Activated T-cell treated with anti-CD3 and anti-CD28 coated beads, Interleukin-2, amount 50 U/mL, for 48 hours (primary cell): ENCODE measurements around the gene KCNE3.

ENCODE experiments used
- DNase-seq, 2 experiments: peaks; one replicate each; pipeline ENCODE4 v3.0.0-alpha.2; 2020

Gene KCNE3

GRCh38 chr11:74466916-74467885, at the start of gene KCNE3:
TSS of gene KCNE3 (minus strand) at chr11:74467549. CDS start at chr11:74457563, 9,986 bp downstream.
- no peak for DNase-seq

GRCh38 chr11:74507582-74507981, 40.2 kb upstream of the KCNE3 start:
- DNase-seq = no peak

- no peak for DNase-seq
Observed at GRCh38 chr11:74506823-74507222, 39.5 kb upstream of the KCNE3 start.

GRCh38 chr11:74505911-74506310, 38.6 kb upstream of the KCNE3 start:
- DNase-seq = no peak

GRCh38 chr11:74504100-74504691, 36.8 kb upstream of the KCNE3 start:
- DNase-seq = no peak

GRCh38 chr11:74494916-74495315, 27.6 kb upstream of the KCNE3 start:
- no peak for DNase-seq

- no peak for DNase-seq
Observed at GRCh38 chr11:74493791-74494630, 26.7 kb upstream of the KCNE3 start.

- DNase-seq = peak; percentile 95 to 98
Observed at GRCh38 chr11:74492974-74493790, 25.8 kb upstream of the KCNE3 start, which contains the start of gene LIPT2. TSS of gene LIPT2 (minus strand) at chr11:74493724. CDS start at chr11:74493703, 21 bp downstream.

- no peak for DNase-seq
Observed at GRCh38 chr11:74492084-74492483, 24.7 kb upstream of the KCNE3 start.

GRCh38 chr11:74490941-74491340, 23.6 kb upstream of the KCNE3 start:
- DNase-seq = no peak

- no peak for DNase-seq
Observed at GRCh38 chr11:74487875-74488274, 20.5 kb upstream of the KCNE3 start.

- DNase-seq = no peak
Observed at GRCh38 chr11:74485868-74486267, 18.5 kb upstream of the KCNE3 start.

- no peak for DNase-seq
Observed at GRCh38 chr11:74480688-74481417, 13.5 kb upstream of the KCNE3 start.

GRCh38 chr11:74479732-74480123, 12.4 kb upstream of the KCNE3 start:
- no peak for DNase-seq

- DNase-seq = no peak
Observed at GRCh38 chr11:74478877-74479731, 11.8 kb upstream of the KCNE3 start.

GRCh38 chr11:74476536-74476935, 9.2 kb upstream of the KCNE3 start:
- no peak for DNase-seq

- DNase-seq = no peak
Observed at GRCh38 chr11:74474316-74474715, 7.0 kb upstream of the KCNE3 start.

GRCh38 chr11:74473382-74474173, 6.2 kb upstream of the KCNE3 start:
- DNase-seq = no peak

GRCh38 chr11:74471668-74472429, 4.5 kb upstream of the KCNE3 start:
- no peak for DNase-seq
